Neural progenitor cell (in vitro differentiated cells): ENCODE data around the gene FHIP2A. TPM values are rescaled to one million over a fixed set of nuclear protein-coding genes. Genes with fewer than 3 reads are reported as not detected.

ENCODE experiments used
- DNase-seq: peaks from one replicate; pipeline ENCODE4 v3.0.0-alpha.2; 2016; ENCODE audit warnings: low spot score
- H2AFZ ChIP-seq: fragments of 200-600 bp; sonication (generic); replicated peaks from 2 replicates; pipeline ENCODE4 v1.6.1; 2016; ENCODE audit warnings: antibody characterized with exemption
- H3F3A ChIP-seq: fragments of 200-600 bp; sonication (generic); 2 replicates; pipeline ENCODE4 v1.6.1; 2016; ENCODE audit warnings: antibody characterized with exemption, low read depth
- H3K27ac ChIP-seq: fragments of 200-600 bp; sonication (generic); 2 replicates; pipeline ENCODE4 v1.5.1; 2016; ENCODE audit warnings: mild to moderate bottlenecking
- H3K27me3 ChIP-seq: fragments of 200-600 bp; sonication (generic); 2 replicates; pipeline ENCODE4 v1.6.1; 2016; ENCODE audit warnings: mild to moderate bottlenecking, moderate library complexity
- H3K36me3 ChIP-seq: fragments of 200-600 bp; sonication (generic); 2 replicates; pipeline ENCODE4 v1.5.1; 2016
- H3K4me1 ChIP-seq: fragments of 200-600 bp; sonication (generic); 2 replicates; pipeline ENCODE4 v1.6.1; 2016; ENCODE audit warnings: mixed run types
- H3K4me2 ChIP-seq: fragments of 200-600 bp; sonication (generic); 2 replicates; pipeline ENCODE4 v1.6.1; 2016
- H3K4me3 ChIP-seq: fragments of 200-600 bp; sonication (generic); 2 replicates; pipeline ENCODE4 v1.5.1; 2016
- H3K79me2 ChIP-seq: fragments of 200-600 bp; sonication (generic); 2 replicates; pipeline ENCODE4 v1.6.1; 2016; ENCODE audit warnings: low read depth
- H3K9ac ChIP-seq: fragments of 200-600 bp; sonication (generic); 2 replicates; pipeline ENCODE4 v1.6.1; 2016
- H3K9me3 ChIP-seq: fragments of 200-600 bp; sonication (generic); 2 replicates; pipeline ENCODE4 v1.5.1; 2016; ENCODE audit warnings: low read depth
- H4K20me1 ChIP-seq: fragments of 200-600 bp; sonication (generic); 2 replicates; pipeline ENCODE4 v1.6.1; 2016; ENCODE audit warnings: low read depth
- H3K27ac Mint-ChIP-seq: 3 replicates; pipeline ENCODE4 v1.8.0; 2021; ENCODE audit warnings: mixed read lengths
- H3K27me3 Mint-ChIP-seq: 2 replicates; pipeline ENCODE4 v1.8.0; 2022; ENCODE audit warnings: low read depth, mild to moderate bottlenecking, inconsistent platforms, moderate library complexity, mixed read lengths; ENCODE audit not compliant: insufficient read depth
- H3K36me3 Mint-ChIP-seq: 3 replicates; pipeline ENCODE4 v1.8.0; 2021; ENCODE audit warnings: mixed read lengths
- H3K4me1 Mint-ChIP-seq: 3 replicates; pipeline ENCODE4 v1.8.0; 2021; ENCODE audit warnings: mixed read lengths
- H3K4me3 Mint-ChIP-seq: 3 replicates; pipeline ENCODE4 v1.8.0; 2021; ENCODE audit warnings: mild to moderate bottlenecking, moderate library complexity, mixed read lengths
- H3K9me3 Mint-ChIP-seq: 3 replicates; pipeline ENCODE4 v1.8.0; 2020; ENCODE audit warnings: mixed read lengths
- EZH2 ChIP-seq: fragments of 200-600 bp; sonication (generic); IDR thresholded peaks from 2 replicates; pipeline ENCODE4 v1.6.1; 2017; ENCODE audit warnings: antibody characterized with exemption, mild to moderate bottlenecking, moderate library complexity
- EZH2phosphoT487 ChIP-seq: fragments of 200-600 bp; sonication (generic); IDR thresholded peaks from 2 replicates; pipeline ENCODE4 v1.6.1; 2017; ENCODE audit warnings: antibody characterized with exemption
- total RNA-seq: library from RNA; depleted of rRNA; stranded (reverse); fragments of >200 nt; gene quantifications from 2 replicates; pipeline ENCODE4 v1.2.3, GENCODE V29; 2015; ENCODE audit warnings: low replicate concordance
- TF ChIP-seq, protein P1 (sequence below): fragments of 200-600 bp; sonication (generic); IDR thresholded peaks from 2 replicates; pipeline ENCODE4 v1.5.1; 2017; ENCODE audit warnings: antibody characterized with exemption, mild to moderate bottlenecking

FHIP2A gene
- total RNA-seq, 1 donor from 2014 or later, result 28.2 TPM

DNA sequence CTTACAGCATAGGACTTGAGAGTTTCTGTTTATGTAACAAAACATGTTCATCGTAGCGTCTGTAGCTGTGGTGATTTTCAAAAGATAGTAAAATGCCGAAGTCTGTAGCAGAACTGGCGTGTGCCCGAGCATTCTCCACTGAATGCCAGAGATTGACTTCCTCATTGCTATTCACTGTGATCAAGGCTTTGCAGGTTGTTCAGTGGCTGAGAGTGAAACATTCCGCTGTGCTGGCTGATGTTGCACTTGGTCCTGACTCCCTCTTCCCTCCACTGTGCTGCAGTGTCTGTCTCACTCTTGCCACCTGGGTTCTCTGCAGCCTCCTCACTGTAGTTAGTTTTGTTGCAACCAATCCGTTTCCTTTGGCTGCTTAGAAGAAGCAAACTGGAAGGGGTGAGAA is 37.6 kb downstream of the FHIP2A start:
- Mint-ChIP-seq H3K27me3 (no peaks in the 10 kb centered on the region), H3K4me3 (no peak overlapping the region), H3K4me1 (no peaks in the 10 kb centered on the region), H3K9me3 (no peaks in the 10 kb centered on the region), H3K27ac (no peak overlapping the region), H3K36me3 (peaks cover 27% of the 10 kb centered on the region)
- Histone ChIP-seq H4K20me1 (no peaks in the 10 kb centered on the region), H2AFZ (no peak overlapping the region), H3K79me2 (no peaks in the 10 kb centered on the region), H3K9ac (no peak overlapping the region), H3K4me1 (no peaks in the 10 kb centered on the region), H3K27ac (no peak overlapping the region), H3F3A (no peaks in the 10 kb centered on the region), H3K4me3 (no peak overlapping the region), H3K4me2 (no peak overlapping the region), H3K9me3 (no peaks in the 10 kb centered on the region), H3K36me3 (peaks cover 6% of the 10 kb centered on the region), H3K27me3 (no peaks in the 10 kb centered on the region)
- no peak for TF ChIP-seq EZH2
- TF ChIP-seq, protein P1, sequence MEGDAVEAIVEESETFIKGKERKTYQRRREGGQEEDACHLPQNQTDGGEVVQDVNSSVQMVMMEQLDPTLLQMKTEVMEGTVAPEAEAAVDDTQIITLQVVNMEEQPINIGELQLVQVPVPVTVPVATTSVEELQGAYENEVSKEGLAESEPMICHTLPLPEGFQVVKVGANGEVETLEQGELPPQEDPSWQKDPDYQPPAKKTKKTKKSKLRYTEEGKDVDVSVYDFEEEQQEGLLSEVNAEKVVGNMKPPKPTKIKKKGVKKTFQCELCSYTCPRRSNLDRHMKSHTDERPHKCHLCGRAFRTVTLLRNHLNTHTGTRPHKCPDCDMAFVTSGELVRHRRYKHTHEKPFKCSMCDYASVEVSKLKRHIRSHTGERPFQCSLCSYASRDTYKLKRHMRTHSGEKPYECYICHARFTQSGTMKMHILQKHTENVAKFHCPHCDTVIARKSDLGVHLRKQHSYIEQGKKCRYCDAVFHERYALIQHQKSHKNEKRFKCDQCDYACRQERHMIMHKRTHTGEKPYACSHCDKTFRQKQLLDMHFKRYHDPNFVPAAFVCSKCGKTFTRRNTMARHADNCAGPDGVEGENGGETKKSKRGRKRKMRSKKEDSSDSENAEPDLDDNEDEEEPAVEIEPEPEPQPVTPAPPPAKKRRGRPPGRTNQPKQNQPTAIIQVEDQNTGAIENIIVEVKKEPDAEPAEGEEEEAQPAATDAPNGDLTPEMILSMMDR, result no peak
- TF ChIP-seq EZH2phosphoT487, result no peak
- no peak for DNase-seq

DNA sequence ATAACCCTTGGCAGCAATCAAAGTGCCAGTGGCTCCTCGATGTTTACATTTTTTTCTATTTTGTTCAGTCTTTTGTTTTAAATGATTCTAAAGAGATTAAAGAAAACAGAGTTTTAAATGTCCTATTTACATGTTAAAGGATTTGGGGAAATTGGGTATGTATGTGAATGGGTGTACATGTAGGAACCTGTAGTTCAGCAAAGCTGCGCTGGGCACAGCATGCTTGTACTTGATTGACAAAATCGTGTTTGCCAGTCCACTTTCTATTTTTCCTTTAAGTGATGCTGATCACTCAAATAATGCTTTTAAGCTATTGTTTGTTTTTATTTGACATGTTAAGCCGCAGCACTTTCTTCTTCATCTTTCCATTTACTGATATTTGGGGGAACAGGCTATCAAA is 40.9 kb downstream of the FHIP2A start:
- H3F3A ChIP-seq, result no peaks in the 10 kb centered on the region
- H3K4me1 ChIP-seq, result no peaks in the 10 kb centered on the region
- no peak for DNase-seq
- no peaks in the 10 kb centered on the region for H3K79me2 ChIP-seq
- H3K4me1 Mint-ChIP-seq, result no peaks in the 10 kb centered on the region
- no peak overlapping the region for H3K9ac ChIP-seq
- H3K9me3 Mint-ChIP-seq, result no peaks in the 10 kb centered on the region
- H3K27ac ChIP-seq, result no peak overlapping the region
- peaks cover 6% of the 10 kb centered on the region for H3K36me3 ChIP-seq
- no peaks in the 10 kb centered on the region for H3K27me3 Mint-ChIP-seq
- H3K9me3 ChIP-seq, result no peaks in the 10 kb centered on the region
- TF ChIP-seq EZH2, result no peak
- no peaks in the 10 kb centered on the region for H3K27me3 ChIP-seq
- H3K4me3 ChIP-seq, result no peak overlapping the region
- H3K36me3 Mint-ChIP-seq, result peaks cover 25% of the 10 kb centered on the region
- no peak overlapping the region for H3K4me2 ChIP-seq
- no peak overlapping the region for H3K4me3 Mint-ChIP-seq
- no peak overlapping the region for H2AFZ ChIP-seq
- no peak overlapping the region for H3K27ac Mint-ChIP-seq
- H4K20me1 ChIP-seq, result no peaks in the 10 kb centered on the region

DNA sequence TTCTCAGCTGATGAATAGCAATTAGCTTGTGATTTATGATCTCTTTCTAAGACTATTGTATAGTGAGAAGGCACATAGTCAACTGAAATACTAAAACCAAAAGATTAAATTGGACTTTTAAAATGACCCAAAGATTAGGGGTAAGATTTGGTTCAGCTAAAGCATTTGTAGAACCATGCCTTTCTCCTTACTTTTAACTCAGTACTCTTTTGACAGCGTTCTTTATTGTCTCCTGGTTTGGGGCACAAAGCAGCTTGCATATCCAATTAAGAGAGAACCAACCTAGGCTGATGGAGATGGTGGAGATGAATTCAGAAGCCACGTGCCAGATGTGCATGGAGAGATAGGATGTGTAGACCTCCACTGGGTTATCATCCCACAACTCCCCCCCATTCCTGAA is 45.8 kb downstream of the FHIP2A start:
- Mint-ChIP-seq H3K27ac (no peak overlapping the region), H3K27me3 (no peaks in the 10 kb centered on the region), H3K4me1 (no peaks in the 10 kb centered on the region), H3K9me3 (no peaks in the 10 kb centered on the region), H3K4me3 (no peak overlapping the region), H3K36me3 (peaks cover 15% of the 10 kb centered on the region)
- Histone ChIP-seq H4K20me1 (no peaks in the 10 kb centered on the region), H3K9me3 (no peaks in the 10 kb centered on the region), H3K36me3 (no peaks in the 10 kb centered on the region), H3K27me3 (no peaks in the 10 kb centered on the region), H3K79me2 (no peaks in the 10 kb centered on the region), H3K4me1 (peaks cover 5% of the 10 kb centered on the region), H3K4me2 (no peak overlapping the region), H2AFZ (no peak overlapping the region), H3K4me3 (no peak overlapping the region), H3F3A (no peaks in the 10 kb centered on the region), H3K9ac (no peak overlapping the region), H3K27ac (no peak overlapping the region)
- TF ChIP-seq EZH2phosphoT487 (no peak), EZH2 (no peak)
- TF ChIP-seq, protein P1, result no peak
- DNase-seq, result no peak

- no peak overlapping the region for H3K4me2 ChIP-seq
- H3K9me3 ChIP-seq, result no peaks in the 10 kb centered on the region
- no peak overlapping the region for H3K9ac ChIP-seq
- H3K4me3 ChIP-seq, result no peak overlapping the region
- H2AFZ ChIP-seq, result no peak overlapping the region
- TF ChIP-seq, protein P1, result no peak
- no peak for TF ChIP-seq EZH2phosphoT487
- Mint-ChIP-seq H3K4me1 (no peaks in the 10 kb centered on the region), H3K4me3 (no peak overlapping the region), H3K36me3 (peaks cover 11% of the 10 kb centered on the region), H3K27me3 (no peaks in the 10 kb centered on the region), H3K27ac (no peak overlapping the region), H3K9me3 (no peaks in the 10 kb centered on the region)
- H3K4me1 ChIP-seq, result peaks cover 5% of the 10 kb centered on the region
- H3K36me3 ChIP-seq, result no peaks in the 10 kb centered on the region
- no peaks in the 10 kb centered on the region for H4K20me1 ChIP-seq
- no peaks in the 10 kb centered on the region for H3K79me2 ChIP-seq
- H3F3A ChIP-seq, result no peaks in the 10 kb centered on the region
- no peak overlapping the region for H3K27ac ChIP-seq
- no peak for DNase-seq
- H3K27me3 ChIP-seq, result no peaks in the 10 kb centered on the region
These were observed 47.4 kb downstream of the FHIP2A start for GRCh38 chr10:114868870-114869519.
